Stimulated activated CD8-positive, alpha-beta memory T cell treated with anti-CD3 and anti-CD28 coated beads, Interleukin-7, amount 100 ng/mL, for 24 hours (primary cell): ENCODE measurements around the gene DDX54.

Source experiments
- DNase-seq: peaks from one replicate; pipeline ENCODE4 v3.0.0-alpha.2; 2020; ENCODE audit warnings: low read depth

DDX54 gene

DNA sequence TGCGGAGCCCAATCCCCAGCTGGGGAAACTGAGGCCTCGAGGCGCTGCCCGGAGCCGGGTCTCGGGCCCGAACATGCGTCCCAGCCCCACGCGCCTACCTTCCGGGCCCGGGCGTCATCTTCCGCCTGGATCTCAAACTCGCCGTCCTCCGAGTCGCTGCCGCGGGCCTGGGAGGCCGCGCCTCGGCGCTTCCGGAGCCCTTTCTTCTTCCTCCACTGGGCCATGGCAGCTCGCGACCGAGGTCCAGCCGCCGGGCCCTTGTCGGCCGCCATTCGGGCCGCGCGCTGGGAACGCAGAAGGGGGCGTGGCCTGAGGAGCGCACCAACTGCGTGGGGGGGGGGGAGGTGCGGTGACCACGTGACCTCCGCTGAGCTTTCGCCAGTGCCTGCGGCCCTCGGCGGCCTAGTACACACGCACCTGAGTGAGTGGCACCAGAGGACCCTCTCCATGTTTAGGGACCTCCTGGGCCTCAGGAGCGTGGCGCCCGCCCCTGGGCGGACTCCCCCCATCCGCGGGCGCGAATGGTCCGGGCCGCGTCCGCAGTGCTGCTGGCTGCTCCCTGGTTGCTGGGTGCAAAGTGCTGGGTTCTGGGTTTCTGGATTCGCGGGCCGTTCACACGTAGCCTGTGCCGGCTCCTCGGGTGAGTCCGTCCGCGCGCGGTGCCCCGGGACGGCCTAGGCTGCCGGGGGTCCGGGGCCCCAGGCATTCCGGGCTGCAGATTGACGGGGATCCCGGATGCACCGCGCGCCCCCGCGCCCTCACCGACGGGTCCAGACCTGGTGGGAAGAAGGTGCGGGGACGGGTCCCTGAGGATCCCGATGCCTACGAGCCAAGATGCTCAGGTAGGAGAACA lies at the start of gene DDX54, which contains the start of gene RITA1:
Gene DDX54 (minus strand): TSS at position 299 of the 853 bp plus-strand sequence. CDS start 27 bp downstream, at position 272.
Gene RITA1 (plus strand): TSS at position 542 of the 853 bp plus-strand sequence. CDS start 1,026 bp downstream, outside the sequence.
- DNase-seq, result peak; percentile 66

DNA sequence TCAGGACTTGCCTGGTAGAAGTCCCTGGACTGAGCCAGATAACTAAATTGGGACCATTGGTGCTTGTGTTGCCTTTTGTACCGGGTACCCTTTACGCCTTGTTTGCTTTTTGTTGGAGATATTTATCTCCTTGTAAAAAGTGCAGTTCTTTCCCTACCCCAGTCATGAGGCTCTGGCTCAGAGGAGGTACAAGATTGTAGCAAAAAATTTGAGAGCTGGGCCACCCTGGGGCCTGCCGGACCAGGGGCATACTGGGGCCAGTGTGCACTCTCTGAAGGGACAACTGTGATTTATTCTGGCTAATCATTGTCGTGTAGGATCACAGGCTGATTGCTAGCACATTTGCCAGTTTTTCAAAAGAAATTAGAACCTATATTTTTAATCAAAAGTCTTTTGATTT lies 49.2 kb upstream of the DDX54 start:
- no peak for DNase-seq

DNA sequence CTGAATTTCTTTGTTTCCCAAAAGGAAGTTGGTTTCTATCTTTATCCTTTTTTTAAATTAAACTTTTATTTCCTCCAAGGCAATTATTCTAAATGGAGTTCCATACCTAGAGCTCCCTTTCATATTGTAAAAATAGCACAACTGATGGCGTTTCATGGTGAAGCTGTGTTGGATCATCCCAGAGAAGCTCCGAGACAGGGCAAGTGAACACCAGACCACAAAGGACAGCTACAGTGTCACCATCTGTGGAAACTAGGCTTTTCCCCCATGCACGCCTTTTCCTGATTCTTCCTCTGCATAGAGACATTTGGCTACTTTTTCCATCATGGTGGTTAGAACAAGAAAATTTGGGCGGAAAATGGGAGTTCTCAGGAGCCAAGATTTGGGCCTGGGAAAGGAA lies 48.7 kb upstream of the DDX54 start:
- no peak for DNase-seq

DNA sequence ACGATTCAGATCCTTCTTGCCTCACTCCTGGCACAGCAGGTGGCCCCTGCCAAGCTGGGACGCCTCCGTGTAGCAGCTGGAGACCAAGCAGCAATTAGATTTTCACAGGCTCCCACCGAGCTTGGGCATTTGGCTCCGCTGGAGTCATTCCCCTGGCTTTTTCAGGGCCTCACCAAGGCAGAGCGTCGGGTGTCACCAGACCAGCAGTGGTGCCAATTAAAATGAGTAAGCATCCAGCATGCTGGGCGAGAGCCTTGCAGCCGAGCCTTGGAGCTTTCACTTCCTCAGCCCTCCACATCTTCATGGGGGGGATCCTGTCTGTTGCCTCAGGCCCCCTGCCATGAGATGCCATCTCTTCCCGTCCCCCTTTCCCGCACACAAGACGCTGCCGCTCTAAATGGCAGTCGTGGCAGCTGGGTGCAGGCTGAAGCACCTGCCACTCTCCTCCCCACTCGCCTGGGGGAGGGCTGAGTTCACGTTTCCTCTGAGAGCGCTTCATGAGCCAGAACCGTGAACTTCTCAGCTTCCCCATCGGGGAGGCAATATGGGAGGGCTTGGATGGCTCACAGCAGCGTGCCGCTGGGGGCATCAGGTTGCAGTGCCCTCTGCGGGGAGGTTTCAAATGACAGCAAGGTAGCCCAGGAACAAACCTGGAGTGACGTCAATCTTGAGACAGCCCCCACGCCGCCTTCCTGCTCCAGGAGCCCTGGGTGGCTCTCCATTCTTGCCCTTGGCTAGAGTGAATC lies 47.7 kb upstream of the DDX54 start:
- DNase-seq, result no peak

GRCh38 chr12:113232089-113232839 lies 47.0 kb upstream of the DDX54 start:
- no peak for DNase-seq

- DNase-seq, result no peak
Measured at GRCh38 chr12:113231235-113232088, 46.2 kb upstream of the DDX54 start.

DNA sequence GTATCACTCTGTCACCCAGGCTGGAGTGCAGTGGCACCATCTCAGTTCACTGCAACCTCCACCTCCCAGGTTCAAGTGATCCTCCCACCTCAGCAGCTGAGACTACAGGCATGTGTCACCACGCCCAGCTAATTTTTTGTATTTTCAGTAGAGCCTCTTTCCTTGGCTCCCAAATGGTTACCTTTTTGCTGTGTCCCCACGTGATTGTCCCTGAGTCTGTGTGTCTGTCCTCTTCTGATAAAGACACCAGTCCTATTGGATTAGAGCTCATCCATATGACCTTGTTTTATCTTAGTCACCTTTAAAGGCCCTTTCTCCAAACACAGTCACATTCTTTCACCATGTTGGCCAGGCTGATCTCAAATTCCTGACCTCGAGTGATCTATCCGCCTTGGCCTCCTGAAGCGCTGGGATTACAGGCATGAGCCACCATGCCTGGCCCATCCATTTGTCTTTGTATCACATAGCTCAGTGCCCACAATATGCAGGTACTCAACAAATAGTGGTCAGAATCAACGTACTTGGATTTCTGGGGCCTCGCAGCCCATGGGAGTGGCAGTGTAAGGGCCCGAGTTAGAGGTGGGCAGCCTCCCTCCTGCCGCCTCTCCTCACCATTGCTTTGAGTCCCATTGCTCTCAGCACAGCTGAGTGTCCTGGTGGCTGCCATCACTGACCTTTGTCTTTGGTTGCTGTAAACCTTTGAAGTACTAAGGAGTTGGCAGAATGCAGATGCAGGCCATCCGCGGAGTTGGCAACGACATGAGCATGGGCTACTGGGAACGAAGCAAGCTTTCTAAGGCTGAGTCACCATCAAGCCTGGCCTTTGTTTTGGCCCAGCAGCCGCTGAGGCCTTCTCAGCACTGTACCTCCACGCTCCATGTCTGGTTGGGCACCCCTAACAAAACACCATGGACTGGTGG lies 45.3 kb upstream of the DDX54 start:
- DNase-seq, result no peak

DNA sequence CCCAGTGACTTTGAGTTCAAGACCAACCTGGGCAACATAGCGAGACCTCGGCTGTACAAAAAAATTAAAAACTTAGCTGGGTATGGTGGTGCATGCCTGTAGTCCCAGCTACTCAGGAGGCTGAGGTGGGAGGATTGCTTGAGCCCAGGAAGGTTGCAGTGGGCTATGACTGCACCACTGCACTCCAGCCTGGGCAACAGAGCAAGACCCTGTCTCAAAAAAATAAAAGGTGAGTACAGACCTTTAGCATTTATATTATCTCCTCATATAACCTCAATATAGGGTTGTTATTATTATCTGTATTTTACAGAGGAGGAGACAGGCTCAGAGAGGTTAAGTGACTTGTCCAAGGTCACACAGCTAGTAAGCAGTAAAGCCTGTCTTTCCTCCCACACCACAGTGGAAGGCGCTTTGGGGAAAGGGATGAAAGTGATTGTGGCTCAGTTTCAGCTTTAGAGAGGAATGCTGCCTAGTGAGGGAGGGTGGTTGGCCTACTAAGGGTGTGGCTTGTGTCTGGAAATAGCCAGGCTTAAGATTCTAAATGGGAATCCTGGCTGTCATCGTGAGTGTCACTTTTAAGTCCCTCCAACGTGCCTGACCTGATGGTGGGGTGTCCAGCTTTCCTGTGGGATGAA lies 43.2 kb upstream of the DDX54 start:
- DNase-seq, result no peak

- no peak for DNase-seq
Measured at GRCh38 chr12:113227686-113228391, 42.6 kb upstream of the DDX54 start.

DNA sequence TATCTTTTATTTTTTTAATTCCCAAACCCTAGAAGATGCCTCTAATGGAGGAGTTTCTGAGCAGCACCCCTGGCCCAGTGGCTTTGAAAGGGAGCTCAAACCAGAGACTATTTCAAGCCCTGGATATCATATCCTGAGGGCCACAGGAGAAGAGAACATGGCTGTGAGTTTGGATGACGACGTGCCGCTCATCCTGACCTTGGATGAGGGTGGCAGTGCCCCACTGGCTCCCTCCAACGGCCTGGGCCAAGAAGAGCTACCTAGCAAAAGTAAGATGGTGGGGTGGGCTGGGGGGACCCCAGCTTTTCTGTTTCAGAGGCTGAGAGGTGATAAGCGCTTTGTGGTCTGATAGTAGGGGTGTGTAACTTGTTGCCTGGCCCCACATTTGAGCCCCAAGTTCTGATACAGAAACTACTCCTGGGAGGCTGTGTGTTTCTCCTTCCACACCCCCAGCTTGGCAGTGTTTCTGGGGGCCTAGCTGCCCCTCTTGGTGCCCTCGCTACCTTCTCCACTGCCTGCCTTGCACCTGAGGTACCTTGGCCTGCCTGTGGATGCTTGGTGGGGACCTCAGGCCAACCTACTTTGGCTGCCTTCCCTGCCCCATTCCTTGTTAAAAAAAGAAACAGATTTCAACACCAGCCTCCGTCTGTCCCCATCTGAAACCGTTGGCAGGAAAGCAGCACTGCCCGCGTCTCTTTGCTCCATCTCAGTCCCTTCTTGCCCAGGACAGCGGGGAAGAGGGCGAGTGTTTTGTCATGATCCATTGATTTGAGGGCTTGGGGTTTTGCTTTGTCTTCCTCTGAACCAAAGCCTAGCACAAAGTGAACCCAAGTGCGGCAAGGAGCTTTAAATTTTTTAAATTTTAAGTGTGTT lies 41.7 kb upstream of the DDX54 start:
- no peak for DNase-seq

- DNase-seq, result no peak
Measured at GRCh38 chr12:113224955-113225354, 39.7 kb upstream of the DDX54 start.

DNA sequence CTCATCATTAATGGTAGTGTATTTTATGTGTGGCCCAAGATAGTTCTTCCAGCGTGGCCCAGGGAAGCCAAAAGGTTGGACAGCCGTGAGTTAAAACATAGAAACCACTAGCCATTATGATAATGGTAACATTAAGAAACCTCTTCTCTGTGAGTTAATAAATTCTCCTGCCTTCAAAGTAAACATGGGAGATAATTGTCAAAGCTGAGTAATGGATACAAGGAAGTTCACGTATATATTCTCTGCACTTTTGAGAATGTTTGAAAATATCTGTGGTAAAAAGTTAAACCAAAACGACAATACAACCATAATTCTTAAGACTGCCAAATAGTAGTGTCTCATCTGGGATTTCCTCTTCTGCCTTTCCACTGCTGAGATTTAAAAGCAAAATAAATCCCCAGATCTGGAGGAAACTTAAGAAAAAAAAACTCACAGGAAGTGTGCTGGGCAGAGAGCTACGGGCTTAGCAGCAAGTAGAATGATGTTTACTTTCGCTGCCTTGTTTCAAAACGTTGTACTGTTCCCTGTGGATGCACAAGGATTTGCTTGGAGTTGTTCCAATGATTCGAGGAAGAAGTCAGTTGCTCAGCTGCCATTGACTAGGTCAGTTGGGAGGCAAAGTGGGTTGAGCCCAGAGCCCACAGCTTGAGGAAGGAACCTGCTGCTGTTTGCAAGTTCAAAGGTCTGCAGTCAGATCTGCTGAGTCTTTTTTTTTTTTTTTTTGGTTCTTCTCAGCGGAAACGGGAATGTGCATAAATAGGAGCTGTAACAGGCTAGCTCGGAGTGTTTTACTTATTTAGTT lies 37.7 kb upstream of the DDX54 start:
- DNase-seq, result no peak

GRCh38 chr12:113221997-113222729 lies 36.9 kb upstream of the DDX54 start:
- DNase-seq, result no peak

GRCh38 chr12:113221181-113221996 lies 36.1 kb upstream of the DDX54 start, which contains the start of gene TPCN1:
Gene TPCN1 (plus strand): TSS chr12:113221464. CDS start chr12:113226853, 5,389 bp downstream.
- peak; percentile 96 for DNase-seq

GRCh38 chr12:113220593-113221180 lies 35.4 kb upstream of the DDX54 start:
- DNase-seq, result no peak
